Duodenal mucosa (tissue), 2 donors: ENCODE measurements around the gene CASP12.
"Not testable (repeated sequence)": the region's sequence is repeated elsewhere in the genome, so short reads cannot be mapped to it uniquely, and the experiment has no call there.

Source experiments
- H3K27ac ChIP-seq: one replicate; pipeline ENCODE4 v1.7.0; 2013; ENCODE audit warnings: low read depth, low read length
- H3K27me3 ChIP-seq, 2 donors: one replicate each; pipeline ENCODE4 v1.7.0; 2013; ENCODE audit warnings: low read length in 2 of 2, control low read depth in 1 of 2; ENCODE audit not compliant: insufficient read depth in 2 of 2, control insufficient read depth in 1 of 2
- H3K36me3 ChIP-seq, 2 donors: one replicate each; pipeline ENCODE4 v1.7.0; 2013; ENCODE audit warnings: low read length in 2 of 2, control low read depth in 1 of 2; ENCODE audit not compliant: insufficient read depth in 2 of 2, control insufficient read depth in 1 of 2
- H3K4me1 ChIP-seq, 2 donors: one replicate each; pipeline ENCODE4 v1.7.0; 2013; ENCODE audit warnings: low read length in 2 of 2, control low read depth in 1 of 2; ENCODE audit not compliant: insufficient read depth in 2 of 2, control insufficient read depth in 1 of 2
- H3K4me3 ChIP-seq, 2 donors: one replicate each; pipeline ENCODE4 v1.7.0; 2013; ENCODE audit warnings: low read length in 2 of 2, low read depth in 1 of 2
- H3K9ac ChIP-seq, 2 donors: one replicate each; pipeline ENCODE4 v1.7.0; 2013; ENCODE audit warnings: low read length in 2 of 2, low read depth in 1 of 2
- H3K9me3 ChIP-seq, 2 donors: one replicate each; pipeline ENCODE4 v1.7.0; 2013; ENCODE audit warnings: low read length in 2 of 2, control low read depth in 1 of 2; ENCODE audit not compliant: control insufficient read depth in 1 of 2

Gene CASP12

DNA sequence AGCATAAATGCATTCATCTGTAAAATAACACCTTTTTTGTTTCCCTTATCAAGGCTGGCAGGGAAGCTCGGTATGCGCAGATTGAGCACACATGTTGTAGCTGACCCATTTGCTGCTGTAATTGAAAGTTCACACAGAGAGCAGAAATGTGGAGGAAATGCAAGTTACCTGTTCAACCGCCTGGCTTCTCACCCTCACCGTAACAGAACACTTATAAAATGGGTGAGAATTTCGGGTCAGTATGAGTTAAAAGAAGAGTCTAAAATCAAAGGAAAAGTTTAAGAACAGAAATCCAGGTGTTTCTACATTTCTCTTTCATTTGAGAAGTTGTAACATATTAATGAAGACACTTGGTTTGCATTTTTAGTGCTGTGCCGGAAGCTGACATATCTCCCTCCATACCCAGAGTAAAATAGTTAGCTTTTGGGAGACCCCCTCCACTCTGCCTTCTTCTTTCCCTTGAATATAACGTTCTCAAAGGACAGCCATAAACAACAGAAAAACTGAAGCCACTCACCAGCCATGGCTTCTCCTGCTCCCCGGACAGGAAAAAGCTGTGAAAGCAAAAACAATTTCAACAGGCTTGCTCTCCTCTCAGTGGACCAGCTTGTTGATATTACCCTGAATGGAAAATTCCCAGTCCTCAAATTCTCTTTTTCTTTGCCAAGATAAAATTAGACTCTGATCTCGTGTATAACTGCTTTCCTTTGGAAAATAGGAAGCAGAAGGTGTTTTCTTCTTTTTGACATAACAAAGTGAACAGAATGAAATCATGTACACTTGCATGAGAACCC lies at the start of gene CASP12:
CASP12 (minus strand) TSS at position 570 of the 794 bp plus-strand sequence.
- Histone ChIP-seq H3K27me3 (no peaks in the 10 kb centered on the region), H3K4me3 (peak within 1 kb of the TSS; percentile 21 to 32), H3K4me1 (peaks cover 0 to 3% of the 10 kb centered on the region in 2 donors), H3K9ac (peak within 1 kb of the TSS in 1 of 2 donors; percentile 48), H3K9me3 (no peaks in the 10 kb centered on the region), H3K27ac (peak within 1 kb of the TSS; percentile 20), H3K36me3 (no peaks in the 10 kb centered on the region)

DNA sequence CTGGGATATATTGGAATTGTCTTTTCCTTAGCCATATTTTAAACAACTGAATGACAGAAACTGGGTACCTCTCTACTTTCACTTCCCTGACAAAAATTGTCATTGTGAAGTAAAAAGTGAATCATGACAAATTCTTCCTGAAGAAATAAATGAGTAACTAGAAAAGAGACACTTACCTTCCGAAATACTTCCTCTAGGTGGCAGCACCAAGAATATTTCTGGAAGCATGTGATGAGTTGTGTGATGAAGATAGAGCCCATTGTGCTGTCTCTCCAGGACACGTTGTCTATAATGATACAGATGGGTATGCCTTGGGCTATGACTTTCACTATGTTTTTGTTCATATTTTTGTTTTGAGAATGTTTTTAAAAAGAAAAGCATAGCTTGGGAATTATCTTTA lies 48.6 kb upstream of the CASP12 start:
- Histone ChIP-seq H3K27ac (no peak overlapping the region), H3K9ac (no peak overlapping the region), H3K4me3 (no peak overlapping the region), H3K36me3 (peaks cover 60 to 70% of the 10 kb centered on the region in 2 donors), H3K27me3 (no peaks in the 10 kb centered on the region), H3K4me1 (no peaks in the 10 kb centered on the region), H3K9me3 (no peaks in the 10 kb centered on the region)

DNA sequence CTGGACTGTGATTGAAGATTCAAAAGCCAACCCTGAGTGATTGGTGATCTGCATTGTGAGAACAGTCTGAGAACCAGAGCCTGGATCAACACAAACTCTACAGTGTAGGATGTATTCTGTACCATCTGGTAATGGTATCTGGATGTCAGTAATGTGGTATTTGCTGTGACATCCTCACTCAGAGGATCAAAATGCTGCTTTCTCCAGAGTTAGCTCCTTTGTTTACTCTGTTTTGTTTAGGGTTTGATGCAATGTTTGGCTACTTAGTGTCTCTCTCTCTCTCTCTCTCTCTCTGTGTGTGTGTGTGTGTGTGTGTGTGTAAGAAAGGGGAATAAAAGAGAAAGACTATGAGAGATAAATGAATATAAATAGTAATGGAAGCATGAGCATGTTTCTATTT lies 45.8 kb upstream of the CASP12 start:
- no peaks in the 10 kb centered on the region for H3K9me3 ChIP-seq
- H3K9ac ChIP-seq = no peak overlapping the region
- H3K36me3 ChIP-seq = peaks cover 41 to 45% of the 10 kb centered on the region in 2 donors
- no peaks in the 10 kb centered on the region for H3K4me1 ChIP-seq
- H3K27me3 ChIP-seq = no peaks in the 10 kb centered on the region
- no peak overlapping the region for H3K4me3 ChIP-seq
- no peak overlapping the region for H3K27ac ChIP-seq

DNA sequence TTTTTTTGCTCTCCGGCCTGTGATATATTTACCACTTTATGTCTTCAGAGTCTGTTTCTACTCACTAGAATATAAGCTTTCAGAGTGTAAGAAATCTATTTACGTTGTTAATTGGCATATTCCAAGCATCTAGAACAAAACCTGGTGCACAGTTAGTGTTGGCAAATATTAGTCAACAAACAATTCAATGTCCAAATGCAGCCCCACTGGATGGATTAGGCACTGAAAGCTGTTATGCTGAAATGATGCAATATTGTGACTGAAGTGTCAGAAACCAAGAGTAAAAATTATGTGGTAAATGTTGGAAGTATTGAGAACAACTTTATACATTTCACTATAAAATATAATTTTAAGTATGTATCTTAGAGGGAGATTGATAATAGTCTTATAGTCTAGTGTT lies 45.3 kb upstream of the CASP12 start:
- H3K9me3 ChIP-seq = no peaks in the 10 kb centered on the region
- no peak overlapping the region for H3K4me3 ChIP-seq
- H3K27me3 ChIP-seq = no peaks in the 10 kb centered on the region
- H3K27ac ChIP-seq = no peak overlapping the region
- H3K36me3 ChIP-seq = peaks cover 35 to 44% of the 10 kb centered on the region in 2 donors
- H3K9ac ChIP-seq = no peak overlapping the region
- no peaks in the 10 kb centered on the region for H3K4me1 ChIP-seq

DNA sequence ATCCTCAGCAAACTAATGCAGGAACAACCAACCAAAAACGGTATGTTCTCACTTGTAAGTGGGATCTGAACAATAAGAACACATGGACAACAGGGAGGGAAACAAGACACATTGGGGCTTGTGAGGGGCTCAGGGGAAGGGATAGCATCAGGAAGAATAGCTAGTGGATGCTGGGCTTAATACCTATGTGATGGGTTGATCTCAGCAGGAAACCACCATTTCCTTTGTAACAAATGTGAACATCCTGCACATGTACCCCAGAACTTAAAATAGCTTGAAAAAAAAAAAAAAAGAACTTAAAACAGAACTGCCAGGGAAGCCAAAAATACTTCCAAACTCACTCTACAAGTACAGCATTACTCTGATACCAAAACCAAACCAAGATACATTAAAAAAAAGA lies 36.3 kb upstream of the CASP12 start:
- Histone ChIP-seq H3K4me1 (no peaks in the 10 kb centered on the region), H3K9me3 (no peaks in the 10 kb centered on the region), H3K36me3 (no peaks in the 10 kb centered on the region), H3K27ac (no peak overlapping the region), H3K4me3 (no peak overlapping the region), H3K9ac (no peak overlapping the region), H3K27me3 (no peaks in the 10 kb centered on the region)

DNA sequence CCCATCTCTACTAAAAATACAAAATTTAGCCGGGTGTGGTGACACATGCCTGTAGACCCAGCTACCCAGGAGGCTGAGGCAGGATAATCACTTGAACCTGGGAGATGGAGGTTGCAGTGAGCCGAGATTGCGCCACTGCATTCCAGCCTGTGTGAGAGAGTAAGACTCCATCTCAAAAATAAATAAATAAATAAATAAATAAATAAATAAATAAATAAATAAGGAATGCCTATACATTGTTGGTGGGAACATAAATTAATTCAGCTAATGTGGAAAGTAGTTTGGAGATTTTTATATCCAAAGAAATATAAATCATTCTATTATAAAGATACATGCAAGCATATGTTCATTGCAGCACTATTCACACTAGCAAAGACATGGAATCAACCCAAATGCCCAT lies 35.8 kb upstream of the CASP12 start:
- not testable (repeated sequence) for H3K27ac ChIP-seq

DNA sequence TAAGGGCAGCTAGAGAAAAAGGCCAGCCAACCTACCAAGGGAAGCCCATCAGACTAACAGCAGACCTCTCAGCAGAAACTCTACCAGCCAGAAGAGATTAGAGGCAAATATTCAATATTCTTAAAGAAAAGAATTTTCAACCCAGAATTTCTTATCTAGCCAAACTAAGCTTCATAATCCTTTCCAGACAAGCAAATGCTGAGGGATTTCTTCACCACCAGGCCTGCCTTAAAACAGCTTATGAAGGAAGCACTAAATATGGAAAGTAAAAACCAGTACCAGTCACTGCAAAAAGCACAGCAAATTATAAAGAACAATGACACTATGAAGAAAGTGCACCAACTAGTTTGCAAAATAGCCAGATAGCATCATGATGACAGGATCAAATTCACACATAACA lies 30.6 kb upstream of the CASP12 start:
- Histone ChIP-seq H3K27me3 (no peaks in the 10 kb centered on the region), H3K9me3 (peaks cover 0 to 3% of the 10 kb centered on the region in 2 donors), H3K4me1 (no peaks in the 10 kb centered on the region), H3K36me3 (no peaks in the 10 kb centered on the region), H3K27ac (no peak overlapping the region), H3K9ac (no peak overlapping the region), H3K4me3 (no peak overlapping the region)

More for the DNA sequence above, 35.8 kb upstream of the CASP12 start:
- not testable (repeated sequence) for H3K4me3 ChIP-seq, H3K9me3 ChIP-seq, H3K9ac ChIP-seq, H3K4me1 ChIP-seq, H3K36me3 ChIP-seq, H3K27me3 ChIP-seq

DNA sequence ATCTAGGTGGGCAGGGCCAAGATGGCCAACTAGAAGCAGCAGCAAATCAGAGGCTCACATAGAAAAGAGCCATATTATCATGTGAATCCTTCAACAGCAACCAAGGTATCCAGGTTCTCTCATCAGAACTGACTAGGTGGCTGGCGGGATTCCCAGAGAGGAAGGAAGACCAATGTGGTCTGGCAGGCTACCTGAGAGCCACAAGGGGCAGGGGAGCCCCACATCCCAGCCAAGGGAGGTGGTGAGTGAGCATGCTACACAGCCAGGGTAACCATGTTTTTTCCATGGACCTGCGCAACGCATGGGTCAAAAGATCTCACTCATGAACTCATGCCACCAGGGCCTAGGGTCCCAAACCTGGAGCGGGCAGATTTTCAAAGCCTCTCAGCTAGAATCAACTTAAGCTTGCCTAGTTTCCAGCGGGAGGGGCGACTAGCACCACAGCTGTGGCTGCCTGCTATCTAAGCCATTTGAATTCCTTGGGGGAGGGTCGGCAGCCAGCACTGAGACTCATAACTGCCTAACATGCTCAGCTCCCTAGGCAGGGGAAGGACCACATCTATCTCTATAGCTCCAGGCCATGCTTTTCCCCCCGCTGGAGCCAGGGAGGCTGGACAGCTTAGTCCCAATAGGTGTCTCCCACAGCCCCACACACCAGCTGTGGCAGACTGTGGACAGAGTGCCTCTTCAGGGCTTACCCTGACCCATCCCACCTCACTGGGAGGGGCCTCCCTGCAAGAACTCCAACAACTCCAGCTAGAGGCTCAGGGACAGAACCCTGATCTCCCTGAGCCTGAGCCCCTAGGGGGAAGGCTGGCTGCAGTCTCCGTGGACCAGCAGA lies 28.7 kb upstream of the CASP12 start:
- Histone ChIP-seq H3K4me1 (no peaks in the 10 kb centered on the region), H3K9me3 (peaks cover 0 to 3% of the 10 kb centered on the region in 2 donors), H3K27ac (no peak overlapping the region), H3K36me3 (no peaks in the 10 kb centered on the region), H3K9ac (no peak overlapping the region), H3K27me3 (no peaks in the 10 kb centered on the region), H3K4me3 (no peak overlapping the region)

DNA sequence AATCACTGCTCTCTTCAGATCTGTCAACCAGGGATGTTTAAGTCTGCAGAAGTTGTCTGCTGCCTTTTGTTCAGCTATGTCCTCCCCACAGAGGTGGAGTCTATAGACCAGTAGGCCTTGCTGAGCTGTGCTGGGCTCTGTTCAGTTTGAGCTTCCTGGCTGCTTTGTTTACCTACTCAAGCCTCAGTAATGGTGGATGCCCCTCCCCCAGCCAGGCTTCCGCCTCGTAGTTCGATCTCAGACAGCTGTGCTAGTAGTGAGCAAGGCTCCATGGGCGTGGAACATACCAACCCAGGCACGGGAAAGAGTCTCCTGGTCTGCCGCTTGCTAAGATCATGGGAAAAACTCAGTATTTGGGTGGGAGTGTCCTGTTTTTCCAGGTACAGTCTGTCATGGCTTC lies 27.6 kb upstream of the CASP12 start:
- Histone ChIP-seq H3K4me3 (no peak overlapping the region), H3K36me3 (no peaks in the 10 kb centered on the region), H3K27ac (no peak overlapping the region), H3K27me3 (no peaks in the 10 kb centered on the region), H3K9me3 (peaks cover 0 to 3% of the 10 kb centered on the region in 2 donors), H3K9ac (no peak overlapping the region), H3K4me1 (no peaks in the 10 kb centered on the region)

DNA sequence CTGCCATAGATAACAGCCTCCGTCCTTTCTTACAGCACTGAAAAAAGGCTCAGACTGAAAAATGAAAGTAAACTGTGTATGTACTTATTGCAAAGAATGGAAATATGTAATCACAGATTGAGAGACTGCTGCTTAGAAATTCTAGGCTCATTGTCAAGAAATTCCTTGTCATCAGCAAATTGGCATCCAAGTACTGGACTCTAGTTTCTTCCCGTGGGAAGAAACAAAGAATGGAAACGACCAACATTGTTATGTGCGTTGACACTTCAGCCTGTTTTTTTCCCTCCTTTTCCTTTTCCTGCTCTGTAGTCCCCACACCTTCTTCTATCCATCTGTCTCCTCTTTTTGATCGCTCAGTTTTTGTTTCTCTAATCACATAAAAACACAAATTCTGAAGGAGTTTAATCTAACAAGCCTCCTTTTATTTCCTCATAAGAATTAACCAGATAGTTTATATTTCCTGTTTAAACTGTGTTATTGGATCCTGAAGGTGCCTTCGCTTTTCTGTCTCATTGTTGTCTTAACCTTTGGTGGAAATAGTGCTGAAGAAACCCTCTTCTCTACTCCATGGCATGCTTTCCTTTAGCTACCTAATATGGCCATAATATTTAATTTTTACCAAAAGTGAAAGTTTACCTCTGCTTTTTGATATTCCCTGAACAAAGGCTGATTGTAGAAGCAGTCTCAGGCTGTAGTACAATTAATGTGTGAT lies 20.0 kb upstream of the CASP12 start:
- Histone ChIP-seq H3K27ac (no peak overlapping the region), H3K4me1 (peaks cover 6 to 17% of the 10 kb centered on the region in 2 donors), H3K36me3 (no peaks in the 10 kb centered on the region), H3K9me3 (no peaks in the 10 kb centered on the region), H3K9ac (peak overlapping the region; percentile 54 to 58), H3K4me3 (peak overlapping the region; percentile 71 to 74), H3K27me3 (no peaks in the 10 kb centered on the region)
